GM12875 (cell line): ENCODE data around the gene PDE1A.

Experiments
- H3K4me3 ChIP-seq: one replicate; pipeline ENCODE4 v1.5.1; 2011; ENCODE audit warnings: low read depth, low read length, control low read depth
- TF ChIP-seq, protein P1 (sequence below): IDR thresholded peaks from 2 replicates; pipeline ENCODE4 v1.5.1; 2011; ENCODE audit warnings: low read depth, mild to moderate bottlenecking, control low read depth, inconsistent platforms, low read length, moderate library complexity, borderline replicate concordance; ENCODE audit not compliant: insufficient read depth

The PDE1A gene

DNA sequence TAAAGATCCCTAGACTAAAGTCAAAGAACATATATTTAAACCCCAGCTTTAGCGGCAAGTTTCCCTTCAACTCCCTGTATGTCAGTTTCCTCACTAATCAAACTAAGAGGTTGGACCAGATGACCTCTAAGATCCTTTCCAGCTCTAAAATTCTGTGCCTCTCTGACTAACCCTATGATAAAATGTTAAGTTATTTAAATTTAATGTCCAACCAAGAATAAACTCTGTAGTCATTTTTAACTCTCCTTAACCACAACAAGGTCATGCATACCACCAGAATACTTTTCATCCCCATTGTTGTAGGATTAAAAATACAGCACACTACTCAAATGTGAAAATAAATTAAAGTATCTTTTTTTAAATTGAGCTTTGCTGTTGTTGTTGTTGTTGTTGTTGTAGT is 5.2 kb upstream of the PDE1A start:
- no peak overlapping the region for H3K4me3 ChIP-seq
- TF ChIP-seq, protein P1, sequence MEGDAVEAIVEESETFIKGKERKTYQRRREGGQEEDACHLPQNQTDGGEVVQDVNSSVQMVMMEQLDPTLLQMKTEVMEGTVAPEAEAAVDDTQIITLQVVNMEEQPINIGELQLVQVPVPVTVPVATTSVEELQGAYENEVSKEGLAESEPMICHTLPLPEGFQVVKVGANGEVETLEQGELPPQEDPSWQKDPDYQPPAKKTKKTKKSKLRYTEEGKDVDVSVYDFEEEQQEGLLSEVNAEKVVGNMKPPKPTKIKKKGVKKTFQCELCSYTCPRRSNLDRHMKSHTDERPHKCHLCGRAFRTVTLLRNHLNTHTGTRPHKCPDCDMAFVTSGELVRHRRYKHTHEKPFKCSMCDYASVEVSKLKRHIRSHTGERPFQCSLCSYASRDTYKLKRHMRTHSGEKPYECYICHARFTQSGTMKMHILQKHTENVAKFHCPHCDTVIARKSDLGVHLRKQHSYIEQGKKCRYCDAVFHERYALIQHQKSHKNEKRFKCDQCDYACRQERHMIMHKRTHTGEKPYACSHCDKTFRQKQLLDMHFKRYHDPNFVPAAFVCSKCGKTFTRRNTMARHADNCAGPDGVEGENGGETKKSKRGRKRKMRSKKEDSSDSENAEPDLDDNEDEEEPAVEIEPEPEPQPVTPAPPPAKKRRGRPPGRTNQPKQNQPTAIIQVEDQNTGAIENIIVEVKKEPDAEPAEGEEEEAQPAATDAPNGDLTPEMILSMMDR: no peak

DNA sequence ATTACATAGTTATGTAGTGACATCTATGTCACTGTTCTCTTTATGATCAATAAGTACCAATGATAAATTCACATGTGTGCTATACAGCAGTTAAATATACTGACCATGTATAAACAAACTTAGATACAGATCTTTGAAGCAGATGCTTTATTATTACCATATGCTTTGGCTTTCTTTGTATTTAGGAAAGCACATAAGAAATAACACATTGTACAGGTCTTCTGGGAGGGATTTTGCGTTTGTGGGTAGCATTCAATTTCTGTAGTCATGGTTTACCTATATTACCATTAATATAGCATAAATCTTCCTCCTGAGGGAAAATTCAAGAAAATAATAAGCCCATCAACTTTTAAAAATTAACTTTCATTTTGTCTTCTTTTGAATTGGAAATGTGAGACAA is 1.6 kb upstream of the PDE1A start:
- no peak overlapping the region for H3K4me3 ChIP-seq

DNA sequence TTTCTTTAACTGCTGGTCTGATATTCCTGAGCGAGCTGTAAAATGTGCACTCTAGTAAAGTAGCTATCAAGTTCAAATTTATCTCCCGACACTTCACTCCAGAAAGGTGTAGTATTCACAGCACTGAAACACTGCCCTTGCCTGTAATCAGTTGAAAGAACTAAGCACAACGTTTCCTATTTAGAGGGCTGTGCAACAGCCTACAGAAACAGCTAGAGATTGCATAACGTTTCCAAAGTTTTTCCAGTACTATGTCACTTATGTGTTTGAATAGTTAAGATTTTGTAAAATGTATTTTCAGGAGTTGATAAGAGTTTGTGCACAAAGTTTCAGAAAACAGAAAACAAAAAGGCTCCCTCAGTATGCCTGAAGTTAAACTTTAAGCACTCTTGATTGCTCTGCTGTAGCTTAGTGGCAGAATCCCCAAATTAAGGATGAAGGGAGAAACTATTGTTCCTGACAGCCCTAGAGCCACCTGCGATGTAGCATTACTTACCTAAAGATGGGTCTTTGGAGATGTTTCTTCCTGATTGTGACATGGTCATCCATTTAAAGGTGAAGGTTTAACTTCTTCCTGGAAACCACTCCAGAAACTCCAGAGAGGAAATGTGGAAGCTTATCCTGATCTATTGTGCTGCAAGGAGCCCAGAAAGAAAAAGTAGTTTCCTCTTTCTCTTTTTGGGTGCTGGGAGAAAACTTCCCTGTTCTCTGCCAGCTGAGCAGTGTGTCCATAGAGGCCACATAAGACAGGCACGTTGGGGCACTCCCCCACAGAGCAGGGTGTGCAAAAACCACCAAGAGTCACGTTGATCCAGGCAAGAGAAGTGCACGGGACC is 536 bp downstream of the PDE1A start:
- no peak overlapping the region for H3K4me3 ChIP-seq

More for the DNA sequence above, 1.6 kb upstream of the PDE1A start:
- TF ChIP-seq, protein P1: no peak

DNA sequence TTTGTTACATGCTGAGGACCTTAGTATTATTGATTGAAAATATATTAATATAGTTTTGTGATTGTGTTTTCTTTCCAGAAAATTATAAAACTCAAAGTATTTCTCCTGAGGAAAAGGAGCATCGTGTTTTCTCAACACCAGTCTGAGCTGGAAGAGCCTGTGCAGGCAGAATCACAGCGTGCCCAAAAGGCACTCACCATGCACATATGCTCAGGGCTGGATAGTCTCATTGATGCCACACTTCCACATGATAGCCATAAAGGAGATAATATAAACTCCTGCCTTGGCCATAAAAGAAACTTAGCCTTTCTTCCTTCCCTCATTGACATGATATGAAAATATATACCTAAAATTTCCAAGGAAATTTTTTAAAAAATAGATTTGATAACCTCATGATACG is 4.0 kb downstream of the PDE1A start:
- TF ChIP-seq, protein P1: no peak

More for the DNA sequence above, 536 bp downstream of the PDE1A start:
- TF ChIP-seq, protein P1: no peak

DNA sequence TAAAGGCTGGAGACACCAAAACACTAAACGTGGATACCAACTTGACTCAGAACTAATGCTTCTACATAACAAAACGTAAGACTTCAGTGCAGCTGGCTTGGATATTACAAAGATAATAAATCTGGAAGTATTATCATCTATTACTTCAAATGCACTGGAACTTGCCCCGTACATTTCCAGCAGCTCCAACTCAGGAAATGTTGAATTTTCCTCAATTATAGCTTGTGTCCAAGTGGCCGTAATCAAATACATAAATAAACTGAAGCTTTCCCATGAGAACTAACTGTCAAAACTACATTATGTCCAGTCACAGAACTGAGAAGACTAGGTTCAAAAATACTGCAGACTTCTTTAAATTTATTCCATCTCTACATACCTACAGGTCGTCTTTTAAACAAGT is 6.2 kb downstream of the PDE1A start:
- no peak overlapping the region for H3K4me3 ChIP-seq
- TF ChIP-seq, protein P1: no peak

More for the DNA sequence above, 4.0 kb downstream of the PDE1A start:
- H3K4me3 ChIP-seq: no peak overlapping the region

DNA sequence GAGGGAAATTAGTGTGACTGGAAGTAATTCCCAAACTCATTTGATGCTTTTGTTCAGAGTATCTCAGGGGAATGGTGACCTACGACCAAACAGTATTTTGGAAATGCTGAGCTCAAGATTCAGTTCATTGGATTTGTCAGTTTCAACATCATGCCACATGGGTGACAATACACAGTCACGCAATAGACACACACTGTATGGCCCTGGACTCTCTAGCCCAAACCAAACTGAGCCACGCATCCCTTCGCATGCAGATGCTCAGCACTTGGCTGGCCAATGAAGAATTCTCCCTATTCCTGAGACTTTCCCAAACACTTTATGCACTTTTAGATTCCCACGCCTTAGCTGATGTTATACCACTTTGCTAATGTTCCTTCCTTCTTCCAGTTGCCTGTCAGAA is 10.0 kb downstream of the PDE1A start:
- TF ChIP-seq, protein P1: no peak
- no peak overlapping the region for H3K4me3 ChIP-seq

DNA sequence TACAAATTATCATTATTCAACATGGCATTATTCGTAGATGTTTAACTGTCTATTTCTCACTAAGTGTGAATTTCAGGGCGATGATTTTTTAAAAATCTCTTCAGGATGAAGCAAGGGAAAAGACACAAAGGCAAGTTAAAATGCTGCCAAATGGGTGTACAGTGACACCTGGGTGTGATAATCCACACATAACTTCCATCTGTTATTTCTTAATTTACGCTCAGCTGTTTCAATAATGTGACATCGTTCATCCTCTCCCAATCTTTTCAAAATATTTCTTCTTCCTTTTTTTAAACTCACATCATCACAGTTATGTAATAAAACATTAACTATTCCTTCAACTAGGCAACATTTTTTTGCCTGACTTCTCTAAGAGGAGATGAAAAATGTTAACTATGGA is 10.6 kb downstream of the PDE1A start:
- TF ChIP-seq, protein P1: no peak
- no peak overlapping the region for H3K4me3 ChIP-seq
